Measurements from ENCODE around the gene MGLL.

MGLL gene

DNA sequence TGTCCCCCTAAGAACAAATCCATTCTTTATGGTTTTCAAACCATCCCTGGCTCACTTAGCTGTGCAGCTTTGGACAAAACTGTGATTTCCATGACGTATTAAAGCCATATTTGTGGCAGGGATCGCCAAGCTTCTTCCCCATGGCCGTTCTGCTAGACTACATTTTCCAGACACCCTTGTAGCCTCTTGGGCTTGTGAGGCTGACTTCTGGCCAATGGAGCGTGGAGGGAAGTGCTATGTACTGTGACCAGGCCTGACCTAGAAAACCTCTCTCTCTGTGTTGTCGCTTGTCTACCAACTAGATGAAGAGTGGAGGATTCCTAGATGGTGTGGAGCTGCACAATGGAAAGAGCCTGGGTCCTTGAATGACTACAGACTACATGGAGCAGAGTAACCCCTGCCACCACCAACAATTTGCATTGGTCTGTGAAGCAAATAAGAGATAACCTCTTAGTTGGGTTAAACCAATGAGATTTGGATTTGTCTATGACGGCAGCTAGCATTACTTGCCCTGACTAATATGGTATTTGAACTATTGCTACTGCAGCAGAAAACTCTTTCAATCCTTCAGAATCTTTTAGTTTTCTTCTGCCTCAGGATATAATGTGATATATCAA, 22.1 kb upstream of the MGLL start:
- Histone ChIP-seq H3K27me3 (ENCODE audit: insufficient read depth, low read length, poor library complexity) (peaks cover 4% of the 10 kb centered on the region), H4K20me1 (ENCODE audit: insufficient read depth, low read length) (no peaks in the 10 kb centered on the region), H3K4me1 (ENCODE audit: insufficient read depth, low read length) (no peaks in the 10 kb centered on the region), H3K79me2 (ENCODE audit: insufficient read depth, low read length) (no peaks in the 10 kb centered on the region), H3K4me2 (ENCODE audit: insufficient read depth, low read length) (no peak overlapping the region), H3K4me3 (ENCODE audit: low read depth in 1 of 2, low read length in 2 of 2) (no peak overlapping the region), H2AFZ (ENCODE audit: low read depth, low read length) (no peak overlapping the region), H3K9me3 (ENCODE audit: insufficient read depth, low read length, severe bottlenecking) (no peaks in the 10 kb centered on the region), H3K9ac (ENCODE audit: low read depth, low read length) (no peak overlapping the region), H3K27ac (ENCODE audit: low read length) (no peak overlapping the region), H3K36me3 (ENCODE audit: insufficient read depth, low read length) (no peaks in the 10 kb centered on the region)
- TF ChIP-seq, protein P1, sequence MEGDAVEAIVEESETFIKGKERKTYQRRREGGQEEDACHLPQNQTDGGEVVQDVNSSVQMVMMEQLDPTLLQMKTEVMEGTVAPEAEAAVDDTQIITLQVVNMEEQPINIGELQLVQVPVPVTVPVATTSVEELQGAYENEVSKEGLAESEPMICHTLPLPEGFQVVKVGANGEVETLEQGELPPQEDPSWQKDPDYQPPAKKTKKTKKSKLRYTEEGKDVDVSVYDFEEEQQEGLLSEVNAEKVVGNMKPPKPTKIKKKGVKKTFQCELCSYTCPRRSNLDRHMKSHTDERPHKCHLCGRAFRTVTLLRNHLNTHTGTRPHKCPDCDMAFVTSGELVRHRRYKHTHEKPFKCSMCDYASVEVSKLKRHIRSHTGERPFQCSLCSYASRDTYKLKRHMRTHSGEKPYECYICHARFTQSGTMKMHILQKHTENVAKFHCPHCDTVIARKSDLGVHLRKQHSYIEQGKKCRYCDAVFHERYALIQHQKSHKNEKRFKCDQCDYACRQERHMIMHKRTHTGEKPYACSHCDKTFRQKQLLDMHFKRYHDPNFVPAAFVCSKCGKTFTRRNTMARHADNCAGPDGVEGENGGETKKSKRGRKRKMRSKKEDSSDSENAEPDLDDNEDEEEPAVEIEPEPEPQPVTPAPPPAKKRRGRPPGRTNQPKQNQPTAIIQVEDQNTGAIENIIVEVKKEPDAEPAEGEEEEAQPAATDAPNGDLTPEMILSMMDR (IDR thresholded peaks at IDR 0.05; ENCODE audit: borderline replicate concordance, extremely low read depth, low read length, poor library complexity, severe bottlenecking), result no peak
- no peak for TF ChIP-seq EZH2 (IDR thresholded peaks at IDR 0.05; ENCODE audit: borderline replicate concordance, low read depth, low read length, severe bottlenecking)
- ATAC-seq (ENCODE audit: insufficient read depth, low read depth), result no peak
- DNase-seq, result no peak

DNA sequence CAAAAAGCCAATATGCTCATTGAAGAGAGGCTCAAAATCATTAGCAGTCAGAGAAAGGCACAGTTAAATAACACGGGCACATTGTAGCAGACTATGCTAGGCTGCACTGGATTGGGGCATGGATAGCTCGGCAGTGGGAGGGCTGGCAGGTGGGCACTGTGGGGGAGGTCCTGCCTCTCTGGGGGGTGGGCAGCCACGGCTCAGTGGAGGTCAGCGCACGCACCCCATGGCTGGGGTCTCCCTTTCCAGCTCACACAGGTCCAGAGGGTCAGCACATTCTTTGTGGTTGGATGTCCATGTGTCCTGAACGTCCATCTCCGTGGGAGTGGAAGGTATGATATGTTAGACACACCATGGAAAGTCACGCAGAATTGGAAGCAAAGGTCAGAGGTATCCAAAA, 18.4 kb upstream of the MGLL start:
- Histone ChIP-seq H4K20me1 (ENCODE audit: insufficient read depth, low read length) (no peaks in the 10 kb centered on the region), H3K9ac (ENCODE audit: low read depth, low read length) (no peak overlapping the region), H3K27me3 (ENCODE audit: insufficient read depth, low read length, poor library complexity) (peaks cover 4% of the 10 kb centered on the region), H3K9me3 (ENCODE audit: insufficient read depth, low read length, severe bottlenecking) (no peaks in the 10 kb centered on the region), H3K36me3 (ENCODE audit: insufficient read depth, low read length) (no peaks in the 10 kb centered on the region), H3K79me2 (ENCODE audit: insufficient read depth, low read length) (no peaks in the 10 kb centered on the region), H3K4me1 (ENCODE audit: insufficient read depth, low read length) (no peaks in the 10 kb centered on the region), H3K4me2 (ENCODE audit: insufficient read depth, low read length) (no peak overlapping the region), H3K4me3 (ENCODE audit: low read depth in 1 of 2, low read length in 2 of 2) (no peak overlapping the region), H3K27ac (ENCODE audit: low read length) (no peak overlapping the region), H2AFZ (ENCODE audit: low read depth, low read length) (no peak overlapping the region)
- no peak for TF ChIP-seq EZH2 (IDR thresholded peaks at IDR 0.05; ENCODE audit: borderline replicate concordance, low read depth, low read length, severe bottlenecking)
- TF ChIP-seq, protein P1 (IDR thresholded peaks at IDR 0.05; ENCODE audit: borderline replicate concordance, extremely low read depth, low read length, poor library complexity, severe bottlenecking), result no peak
- ATAC-seq (ENCODE audit: insufficient read depth, low read depth) (no peak), DNase-seq (no peak)

DNA sequence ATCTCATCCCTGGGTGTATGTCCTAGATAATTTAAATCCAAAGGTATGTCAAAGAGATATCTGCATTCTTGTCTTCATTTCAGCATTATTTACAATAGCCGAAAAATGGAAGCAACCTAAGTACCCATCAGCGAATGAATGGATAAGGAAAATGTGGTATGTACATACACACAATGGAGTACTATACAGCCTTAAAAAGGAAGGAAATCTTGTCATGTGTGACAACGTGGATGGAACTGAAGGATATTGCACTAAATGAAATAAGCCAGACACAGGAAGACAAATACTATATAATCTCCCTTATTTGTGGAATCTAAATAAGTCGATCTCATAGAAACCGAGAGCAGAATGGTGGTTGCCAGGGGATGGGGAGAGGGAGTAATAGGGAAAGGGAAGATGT, 16.8 kb upstream of the MGLL start:
- H3K36me3 ChIP-seq (ENCODE audit: insufficient read depth, low read length), result no peaks in the 10 kb centered on the region
- no peak for ATAC-seq (ENCODE audit: insufficient read depth, low read depth)
- no peak overlapping the region for H3K27ac ChIP-seq (ENCODE audit: low read length)
- H2AFZ ChIP-seq (ENCODE audit: low read depth, low read length), result no peak overlapping the region
- no peak overlapping the region for H3K4me2 ChIP-seq (ENCODE audit: insufficient read depth, low read length)
- no peaks in the 10 kb centered on the region for H3K9me3 ChIP-seq (ENCODE audit: insufficient read depth, low read length, severe bottlenecking)
- no peaks in the 10 kb centered on the region for H3K4me1 ChIP-seq (ENCODE audit: insufficient read depth, low read length)
- no peak overlapping the region for H3K9ac ChIP-seq (ENCODE audit: low read depth, low read length)
- no peak overlapping the region for H3K4me3 ChIP-seq (ENCODE audit: low read depth in 1 of 2, low read length in 2 of 2)
- no peaks in the 10 kb centered on the region for H3K79me2 ChIP-seq (ENCODE audit: insufficient read depth, low read length)
- H4K20me1 ChIP-seq (ENCODE audit: insufficient read depth, low read length), result no peaks in the 10 kb centered on the region
- TF ChIP-seq, protein P1 (IDR thresholded peaks at IDR 0.05; ENCODE audit: borderline replicate concordance, extremely low read depth, low read length, poor library complexity, severe bottlenecking), result no peak
- no peak for TF ChIP-seq EZH2 (IDR thresholded peaks at IDR 0.05; ENCODE audit: borderline replicate concordance, low read depth, low read length, severe bottlenecking)
- no peak for DNase-seq
- H3K27me3 ChIP-seq (ENCODE audit: insufficient read depth, low read length, poor library complexity), result no peaks in the 10 kb centered on the region
